ENCODE measurements around the gene SLC25A13. TPM values are rescaled to one million over a fixed set of nuclear protein-coding genes. Genes with fewer than 3 reads are reported as not detected.

Gene SLC25A13
- total RNA-seq, 1 experiment from 2014 or later = 102 TPM

DNA sequence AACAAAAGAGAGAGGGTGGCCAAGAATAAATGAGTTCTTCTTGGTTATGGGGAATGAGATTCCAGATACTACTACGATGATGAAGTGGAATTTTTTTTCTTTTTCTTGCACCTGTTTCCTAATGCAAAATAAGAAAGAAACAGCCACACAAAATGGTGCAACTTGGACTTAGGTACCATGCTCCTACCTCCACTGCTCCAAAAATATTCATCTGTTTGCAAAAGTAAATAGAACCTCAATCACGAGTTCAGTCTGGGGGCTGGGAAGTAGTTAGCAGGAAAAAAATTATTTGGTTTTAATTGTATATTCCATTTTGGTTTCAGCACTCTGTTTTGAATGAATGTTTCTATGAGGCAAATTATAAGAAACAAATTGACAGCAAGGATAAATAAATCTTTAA lies 73.5 kb downstream of the SLC25A13 start:
- CTCF ChIA-PET = no interaction called here
- H3K4me3 Mint-ChIP-seq (ENCODE audit: unreplicated experiment) = no peak overlapping the region

GRCh38 chr7:96246919-96247318 lies 75.0 kb downstream of the SLC25A13 start:
- Mint-ChIP-seq H3K9me3 (ENCODE audit: unreplicated experiment) (no peaks in the 10 kb centered on the region), H3K27me3 (ENCODE audit: insufficient read depth, unreplicated experiment) (no peaks in the 10 kb centered on the region), H3K27ac (ENCODE audit: unreplicated experiment) (no peak overlapping the region), H3K4me1 (ENCODE audit: low read depth, unreplicated experiment) (no peaks in the 10 kb centered on the region), H3K4me3 (ENCODE audit: unreplicated experiment) (no peak overlapping the region), H3K36me3 (ENCODE audit: insufficient read depth, unreplicated experiment) (no peaks in the 10 kb centered on the region)
- intact Hi-C loops (cut with micrococcal nuclease; ENCODE audit: unreplicated experiment) = no loop called here
- Histone ChIP-seq H3K27me3 (replicated peaks; ENCODE audit: control insufficient read depth, insufficient read depth, low read length) (no peaks in the 10 kb centered on the region), H3K9me3 (no peaks in the 10 kb centered on the region), H3K36me3 (ENCODE audit: control insufficient read depth, insufficient read depth, low read length) (no peaks in the 10 kb centered on the region), H3K4me1 (no peaks in the 10 kb centered on the region), H3K4me3 (ENCODE audit: low read depth, low read length) (no peak overlapping the region)
- no TSS peak for BruUV-seq (replicated peaks)
- ChIA-PET POLR2A (no interaction called here), CTCF (no interaction called here)
- DNase-seq = no peak
- no peak for TF ChIP-seq CTCF (IDR thresholded peaks at IDR 0.05; ENCODE audit: insufficient read depth in 1 of 2, low read depth in 1 of 2, low read length in 1 of 2, severe bottlenecking in 1 of 2, unreplicated experiment in 1 of 2)

More for the DNA sequence above, 73.5 kb downstream of the SLC25A13 start:
- no peaks in the 10 kb centered on the region for H3K36me3 ChIP-seq (ENCODE audit: control insufficient read depth, insufficient read depth, low read length)
- H3K9me3 Mint-ChIP-seq (ENCODE audit: unreplicated experiment) = no peaks in the 10 kb centered on the region
- no peak overlapping the region for H3K27ac Mint-ChIP-seq (ENCODE audit: unreplicated experiment)
- H3K27me3 ChIP-seq (replicated peaks; ENCODE audit: control insufficient read depth, insufficient read depth, low read length) = no peaks in the 10 kb centered on the region
- no peaks in the 10 kb centered on the region for H3K27me3 Mint-ChIP-seq (ENCODE audit: insufficient read depth, unreplicated experiment)
- POLR2A ChIA-PET = no interaction called here
- H3K4me1 ChIP-seq = no peaks in the 10 kb centered on the region
- BruUV-seq (replicated peaks) = no TSS peak
- DNase-seq = no peak
- H3K4me3 ChIP-seq (ENCODE audit: low read depth, low read length) = no peak overlapping the region
- no peak for TF ChIP-seq CTCF (IDR thresholded peaks at IDR 0.05; ENCODE audit: insufficient read depth in 1 of 2, low read depth in 1 of 2, low read length in 1 of 2, severe bottlenecking in 1 of 2, unreplicated experiment in 1 of 2)
- H3K9me3 ChIP-seq = no peaks in the 10 kb centered on the region
- H3K36me3 Mint-ChIP-seq (ENCODE audit: insufficient read depth, unreplicated experiment) = no peaks in the 10 kb centered on the region
- intact Hi-C loops (cut with micrococcal nuclease; ENCODE audit: unreplicated experiment) = loop anchor here (2.0 kb wide), 1 partner anchor 74 kb away; no protein-coding TSS in a partner anchor
- no peaks in the 10 kb centered on the region for H3K4me1 Mint-ChIP-seq (ENCODE audit: low read depth, unreplicated experiment)

- no peaks in the 10 kb centered on the region for H3K9me3 ChIP-seq
- H3K27ac Mint-ChIP-seq (ENCODE audit: unreplicated experiment) = no peak overlapping the region
- no peaks in the 10 kb centered on the region for H3K27me3 Mint-ChIP-seq (ENCODE audit: insufficient read depth, unreplicated experiment)
- H3K4me3 Mint-ChIP-seq (ENCODE audit: unreplicated experiment) = no peak overlapping the region
- H3K4me1 ChIP-seq = no peaks in the 10 kb centered on the region
- ChIA-PET POLR2A (no interaction called here), CTCF (no interaction called here)
- no peaks in the 10 kb centered on the region for H3K4me1 Mint-ChIP-seq (ENCODE audit: low read depth, unreplicated experiment)
- H3K36me3 Mint-ChIP-seq (ENCODE audit: insufficient read depth, unreplicated experiment) = peaks cover 6% of the 10 kb centered on the region
- no peaks in the 10 kb centered on the region for H3K36me3 ChIP-seq (ENCODE audit: control insufficient read depth, insufficient read depth, low read length)
- intact Hi-C loops (cut with micrococcal nuclease; ENCODE audit: unreplicated experiment) = no loop called here
- no peak for TF ChIP-seq CTCF (IDR thresholded peaks at IDR 0.05; ENCODE audit: insufficient read depth in 1 of 2, low read depth in 1 of 2, low read length in 1 of 2, severe bottlenecking in 1 of 2, unreplicated experiment in 1 of 2)
- no peaks in the 10 kb centered on the region for H3K9me3 Mint-ChIP-seq (ENCODE audit: unreplicated experiment)
- BruUV-seq (replicated peaks) = no TSS peak
- no peak for DNase-seq
- H3K4me3 ChIP-seq (ENCODE audit: low read depth, low read length) = no peak overlapping the region
- no peaks in the 10 kb centered on the region for H3K27me3 ChIP-seq (replicated peaks; ENCODE audit: control insufficient read depth, insufficient read depth, low read length)
Observed at GRCh38 chr7:96244992-96245292, 77.0 kb downstream of the SLC25A13 start.

Measured in Caco-2 (cell line).